Smooth muscle cell (in vitro differentiated cells): ENCODE measurements around the gene SAMD5. TPM values are rescaled to one million over a fixed set of nuclear protein-coding genes. Genes with fewer than 3 reads are reported as not detected.

Source experiments
- DNase-seq: peaks from one replicate; lab custom pipeline; 2025; ENCODE audit not compliant: unreplicated experiment; lab: John Stamatoyannopoulos, UW
- H2AFZ ChIP-seq: fragments of 200-600 bp; sonication (generic); 2 replicates; pipeline ENCODE4 v1.6.0; 2016; ENCODE audit warnings: antibody characterized with exemption, low read depth, mild to moderate bottlenecking
- H3F3A ChIP-seq: fragments of 200-600 bp; sonication (generic); 2 replicates; pipeline ENCODE4 v1.6.0; 2017; ENCODE audit warnings: antibody characterized with exemption, low read depth
- H3K27ac ChIP-seq: fragments of 200-600 bp; sonication (generic); 2 replicates; pipeline ENCODE4 v1.5.1; 2016; ENCODE audit warnings: low read depth, mild to moderate bottlenecking
- H3K27me3 ChIP-seq: fragments of 200-600 bp; sonication (generic); 2 replicates; pipeline ENCODE4 v1.6.1; 2016; ENCODE audit warnings: low read depth, mild to moderate bottlenecking
- H3K36me3 ChIP-seq: fragments of 200-600 bp; sonication (generic); 2 replicates; pipeline ENCODE4 v1.5.1; 2016; ENCODE audit warnings: low read depth
- H3K4me1 ChIP-seq: fragments of 200-600 bp; sonication (generic); 2 replicates; pipeline ENCODE4 v1.5.1; 2016; ENCODE audit warnings: low read depth
- H3K4me2 ChIP-seq: fragments of 200-600 bp; sonication (generic); 2 replicates; pipeline ENCODE4 v1.6.0; 2016; ENCODE audit warnings: mild to moderate bottlenecking
- H3K4me3 ChIP-seq: fragments of 200-600 bp; sonication (generic); 2 replicates; pipeline ENCODE4 v1.5.1; 2016; ENCODE audit warnings: mild to moderate bottlenecking
- H3K79me2 ChIP-seq: fragments of 200-600 bp; sonication (generic); 2 replicates; pipeline ENCODE4 v1.6.0; 2016; ENCODE audit warnings: low read depth, mild to moderate bottlenecking
- H3K9ac ChIP-seq: fragments of 200-600 bp; sonication (generic); 2 replicates; pipeline ENCODE4 v1.6.0; 2016; ENCODE audit warnings: low read depth
- H3K9me3 ChIP-seq: fragments of 200-600 bp; sonication (generic); replicated peaks from 2 replicates; pipeline ENCODE4 v1.5.1; 2016; ENCODE audit warnings: low read depth
- H4K20me1 ChIP-seq: fragments of 200-600 bp; sonication (generic); 2 replicates; pipeline ENCODE4 v1.6.0; 2016; ENCODE audit warnings: low read depth
- CTCF ChIP-seq: fragments of 200-600 bp; sonication (generic); IDR thresholded peaks from 2 replicates; pipeline ENCODE4 v1.5.1; 2017; ENCODE audit warnings: borderline replicate concordance, mild to moderate bottlenecking, antibody characterized with exemption; ENCODE audit not compliant: insufficient read depth, poor library complexity, severe bottlenecking
- WGBS: methylation state at CpG from one replicate; pipeline ENCODE4 v1.1.7; 2016; ENCODE audit warnings: low lambda C conversion rate; 5-methylcytosine and 5-hydroxymethylcytosine counted together
- polyA plus RNA-seq: library from polyadenylated mRNA; unstranded; fragments of >200 nt; fragmentation: Nextera tagmentation; extraction: Ambion mirVana; gene quantifications from 2 replicates; pipeline ENCODE4 v1.2.1, GENCODE V29; 2016
- total RNA-seq: library from RNA; depleted of rRNA; stranded (reverse); fragments of >200 nt; gene quantifications from 2 replicates; pipeline ENCODE4 v1.2.3, GENCODE V29; 2014

Gene SAMD5
- total and polyA plus RNA-seq, 2 experiments from 2014 or later: 2.9 to 10.3 TPM

GRCh38 chr6:147587907-147588306 lies 79.4 kb downstream of the SAMD5 start:
- Histone ChIP-seq H3F3A (no peaks in the 10 kb centered on the region), H3K9me3 (no peaks in the 10 kb centered on the region), H3K4me3 (no peak overlapping the region), H3K9ac (no peak overlapping the region), H3K79me2 (no peaks in the 10 kb centered on the region), H2AFZ (no peak overlapping the region), H3K4me1 (no peaks in the 10 kb centered on the region), H3K4me2 (no peak overlapping the region), H3K27ac (no peak overlapping the region), H3K36me3 (no peaks in the 10 kb centered on the region), H4K20me1 (no peaks in the 10 kb centered on the region), H3K27me3 (no peaks in the 10 kb centered on the region)
- TF ChIP-seq CTCF: no peak
- 93% methylated on average over 3 of the region's 3 CpGs for WGBS
- no peak for DNase-seq

GRCh38 chr6:147588469-147588868 lies 80.0 kb downstream of the SAMD5 start:
- Histone ChIP-seq H3K79me2 (no peaks in the 10 kb centered on the region), H2AFZ (no peak overlapping the region), H3K4me1 (no peaks in the 10 kb centered on the region), H3K27ac (no peak overlapping the region), H3K9me3 (no peaks in the 10 kb centered on the region), H3K9ac (no peak overlapping the region), H3K36me3 (no peaks in the 10 kb centered on the region), H3K27me3 (no peaks in the 10 kb centered on the region), H3K4me3 (no peak overlapping the region), H3K4me2 (no peak overlapping the region), H4K20me1 (no peaks in the 10 kb centered on the region), H3F3A (no peaks in the 10 kb centered on the region)
- DNase-seq: no peak
- WGBS: 91% methylated on average over 6 of the region's 6 CpGs
- TF ChIP-seq CTCF: no peak

GRCh38 chr6:147589739-147590250 lies 81.3 kb downstream of the SAMD5 start:
- no peak for TF ChIP-seq CTCF
- H3K79me2 ChIP-seq: no peaks in the 10 kb centered on the region
- no peaks in the 10 kb centered on the region for H3K4me1 ChIP-seq
- H3F3A ChIP-seq: no peaks in the 10 kb centered on the region
- H2AFZ ChIP-seq: no peak overlapping the region
- no peaks in the 10 kb centered on the region for H3K9me3 ChIP-seq
- 53% methylated on average over 1 of the region's 1 CpG for WGBS
- no peak overlapping the region for H3K4me2 ChIP-seq
- no peak overlapping the region for H3K9ac ChIP-seq
- no peaks in the 10 kb centered on the region for H3K27me3 ChIP-seq
- H3K27ac ChIP-seq: no peak overlapping the region
- DNase-seq: no peak
- no peak overlapping the region for H3K4me3 ChIP-seq
- no peaks in the 10 kb centered on the region for H4K20me1 ChIP-seq
- H3K36me3 ChIP-seq: no peaks in the 10 kb centered on the region

- 87% methylated on average over 3 of the region's 3 CpGs for WGBS
- H3K4me1 ChIP-seq: no peaks in the 10 kb centered on the region
- no peaks in the 10 kb centered on the region for H3F3A ChIP-seq
- H3K27ac ChIP-seq: no peak overlapping the region
- no peak overlapping the region for H3K4me3 ChIP-seq
- H3K4me2 ChIP-seq: no peak overlapping the region
- no peak for DNase-seq
- no peaks in the 10 kb centered on the region for H4K20me1 ChIP-seq
- no peaks in the 10 kb centered on the region for H3K79me2 ChIP-seq
- H3K36me3 ChIP-seq: no peaks in the 10 kb centered on the region
- H3K9me3 ChIP-seq: no peaks in the 10 kb centered on the region
- H2AFZ ChIP-seq: no peak overlapping the region
- TF ChIP-seq CTCF: no peak
- H3K9ac ChIP-seq: no peak overlapping the region
- H3K27me3 ChIP-seq: no peaks in the 10 kb centered on the region
These were observed 87.5 kb downstream of the SAMD5 start for GRCh38 chr6:147595961-147596360.
